Astrocyte (in vitro differentiated cells and primary cell): ENCODE results near the gene CAMK2G. TPM values are rescaled to one million over a fixed set of nuclear protein-coding genes. Genes with fewer than 3 reads are reported as not detected.

ENCODE experiments used
- DNase-seq: peaks from one replicate; pipeline ENCODE4 v3.0.0-alpha.2; 2010; ENCODE audit warnings: low read depth
- FAIRE-seq: peaks from 2 replicates; lab custom pipeline; 2011; peaks lifted over from hg19 to GRCh38; lab: Jason Lieb, UNC
- H2AFZ ChIP-seq: 2 replicates; pipeline ENCODE4 v1.6.0; 2012; ENCODE audit warnings: low read depth, low read length, inconsistent platforms
- H3K27ac ChIP-seq: 2 replicates; pipeline ENCODE4 v1.5.1; 2011; ENCODE audit warnings: low read depth, low read length, inconsistent platforms
- H3K27me3 ChIP-seq: 2 replicates; pipeline ENCODE4 v1.6.0; 2011; ENCODE audit warnings: low read length, inconsistent platforms; ENCODE audit not compliant: insufficient read depth
- H3K36me3 ChIP-seq: 2 replicates; pipeline ENCODE4 v1.5.1; 2011; ENCODE audit warnings: low read length, inconsistent platforms; ENCODE audit not compliant: insufficient read depth
- H3K4me1 ChIP-seq: 2 replicates; pipeline ENCODE4 v1.5.1; 2011; ENCODE audit warnings: low read length, inconsistent platforms; ENCODE audit not compliant: insufficient read depth
- H3K4me2 ChIP-seq: 2 replicates; pipeline ENCODE4 v1.6.0; 2012; ENCODE audit warnings: low read length, inconsistent platforms
- H3K4me3 ChIP-seq: 2 replicates; pipeline ENCODE4 v1.5.1; 2011; ENCODE audit warnings: low read depth, mild to moderate bottlenecking, low read length, inconsistent platforms; ENCODE audit not compliant: insufficient read depth
- H3K79me2 ChIP-seq: 2 replicates; pipeline ENCODE4 v1.6.0; 2012; ENCODE audit warnings: mild to moderate bottlenecking, low read length, inconsistent platforms; ENCODE audit not compliant: insufficient read depth
- H3K9ac ChIP-seq: 2 replicates; pipeline ENCODE4 v1.6.0; 2012; ENCODE audit warnings: mild to moderate bottlenecking, low read length, inconsistent platforms
- H3K9me3 ChIP-seq: 2 replicates; pipeline ENCODE4 v1.5.1; 2012; ENCODE audit warnings: low read depth, mild to moderate bottlenecking, low read length, inconsistent platforms; ENCODE audit not compliant: insufficient read depth
- H4K20me1 ChIP-seq: 2 replicates; pipeline ENCODE4 v1.6.0; 2012; ENCODE audit warnings: low read length, inconsistent platforms; ENCODE audit not compliant: insufficient read depth
- H3K27ac Mint-ChIP-seq: one replicate; pipeline ENCODE4 v1.8.0; 2021; ENCODE audit warnings: mild to moderate bottlenecking, mixed read lengths; ENCODE audit not compliant: unreplicated experiment
- H3K27me3 Mint-ChIP-seq: one replicate; pipeline ENCODE4 v1.8.0; 2021; ENCODE audit warnings: low read depth, mixed read lengths; ENCODE audit not compliant: unreplicated experiment
- H3K36me3 Mint-ChIP-seq: one replicate; pipeline ENCODE4 v1.8.0; 2021; ENCODE audit warnings: low read depth, mixed read lengths; ENCODE audit not compliant: unreplicated experiment
- H3K4me1 Mint-ChIP-seq: one replicate; pipeline ENCODE4 v1.8.0; 2021; ENCODE audit warnings: low read depth, mixed read lengths; ENCODE audit not compliant: unreplicated experiment
- H3K4me3 Mint-ChIP-seq: one replicate; pipeline ENCODE4 v1.8.0; 2021; ENCODE audit warnings: mild to moderate bottlenecking, moderate library complexity, mixed read lengths; ENCODE audit not compliant: unreplicated experiment
- H3K9me3 Mint-ChIP-seq: one replicate; pipeline ENCODE4 v1.8.0; 2021; ENCODE audit warnings: mild to moderate bottlenecking, mixed read lengths; ENCODE audit not compliant: unreplicated experiment
- CTCF ChIP-seq: IDR thresholded peaks from 2 replicates; pipeline ENCODE4 v1.5.1; 2011; ENCODE audit warnings: low read depth, mild to moderate bottlenecking, inconsistent platforms, low read length, moderate library complexity; ENCODE audit not compliant: insufficient read depth
- EZH2 ChIP-seq: IDR thresholded peaks from 2 replicates; pipeline ENCODE4 v1.6.1; 2012; ENCODE audit warnings: mild to moderate bottlenecking, low read length, inconsistent platforms; ENCODE audit not compliant: insufficient read depth
- total RNA-seq: library from RNA; stranded (reverse); gene quantifications from 2 replicates; pipeline ENCODE4 v1.2.1, GENCODE V29; 2021

The CAMK2G gene
- total RNA-seq, 1 donor from 2014 or later: 19.8 TPM

GRCh38 chr10:73847031-73847430, 27.3 kb downstream of the CAMK2G start:
- Histone ChIP-seq H3K36me3 (peaks cover 14% of the 10 kb centered on the region), H3K79me2 (no peaks in the 10 kb centered on the region), H3K4me3 (no peak overlapping the region), H3K27me3 (no peaks in the 10 kb centered on the region), H3K9ac (no peak overlapping the region), H2AFZ (no peak overlapping the region), H3K4me1 (peaks cover 10% of the 10 kb centered on the region), H4K20me1 (peaks cover 9% of the 10 kb centered on the region), H3K27ac (no peak overlapping the region), H3K4me2 (no peak overlapping the region), H3K9me3 (no peaks in the 10 kb centered on the region)
- DNase-seq (no peak), FAIRE-seq (no peak)
- no peak overlapping the region for H3K4me3 Mint-ChIP-seq
- H3K36me3 Mint-ChIP-seq: peaks cover 31% of the 10 kb centered on the region
- no peaks in the 10 kb centered on the region for H3K9me3 Mint-ChIP-seq
- TF ChIP-seq CTCF: no peak
- TF ChIP-seq EZH2: no peak
- H3K27ac Mint-ChIP-seq: no peak overlapping the region
- H3K4me1 Mint-ChIP-seq: peaks cover 4% of the 10 kb centered on the region
- peaks cover 3% of the 10 kb centered on the region for H3K27me3 Mint-ChIP-seq

GRCh38 chr10:73843261-73843660, 31.1 kb downstream of the CAMK2G start:
- H3K36me3 ChIP-seq: peaks cover 7% of the 10 kb centered on the region
- Mint-ChIP-seq H3K36me3 (peaks cover 38% of the 10 kb centered on the region), H3K4me3 (no peak overlapping the region), H3K4me1 (peaks cover 6% of the 10 kb centered on the region), H3K27me3 (peaks cover 3% of the 10 kb centered on the region), H3K9me3 (no peaks in the 10 kb centered on the region), H3K27ac (no peak overlapping the region)
- DNase-seq (no peak), FAIRE-seq (no peak)
- TF ChIP-seq CTCF: no peak
- TF ChIP-seq EZH2: no peak
- no peak overlapping the region for H2AFZ ChIP-seq
- H3K4me2 ChIP-seq: no peak overlapping the region
- peaks cover 5% of the 10 kb centered on the region for H3K4me1 ChIP-seq
- no peak overlapping the region for H3K27ac ChIP-seq
- no peak overlapping the region for H3K4me3 ChIP-seq
- no peaks in the 10 kb centered on the region for H3K27me3 ChIP-seq
- no peaks in the 10 kb centered on the region for H3K9me3 ChIP-seq
- H3K79me2 ChIP-seq: no peaks in the 10 kb centered on the region
- H4K20me1 ChIP-seq: peaks cover 9% of the 10 kb centered on the region
- no peak overlapping the region for H3K9ac ChIP-seq

- H3K79me2 ChIP-seq: no peaks in the 10 kb centered on the region
- no peak overlapping the region for H3K27ac Mint-ChIP-seq
- DNase-seq (no peak), FAIRE-seq (no peak)
- H3K4me3 Mint-ChIP-seq: no peak overlapping the region
- no peaks in the 10 kb centered on the region for H3K9me3 ChIP-seq
- H3K9ac ChIP-seq: no peak overlapping the region
- peaks cover 9% of the 10 kb centered on the region for H4K20me1 ChIP-seq
- peaks cover 38% of the 10 kb centered on the region for H3K36me3 Mint-ChIP-seq
- H2AFZ ChIP-seq: no peak overlapping the region
- H3K4me1 Mint-ChIP-seq: peaks cover 6% of the 10 kb centered on the region
- H3K27me3 Mint-ChIP-seq: peaks cover 3% of the 10 kb centered on the region
- peaks cover 8% of the 10 kb centered on the region for H3K4me1 ChIP-seq
- no peak overlapping the region for H3K27ac ChIP-seq
- no peak overlapping the region for H3K4me2 ChIP-seq
- H3K4me3 ChIP-seq: no peak overlapping the region
- no peaks in the 10 kb centered on the region for H3K27me3 ChIP-seq
- TF ChIP-seq CTCF (no peak), EZH2 (no peak)
- H3K9me3 Mint-ChIP-seq: no peaks in the 10 kb centered on the region
- peaks cover 3% of the 10 kb centered on the region for H3K36me3 ChIP-seq
Observed at GRCh38 chr10:73842349-73842748, 32.0 kb downstream of the CAMK2G start.
